CD14-positive monocyte (primary cell): Measurements from ENCODE around the gene CHTOP. TPM values are rescaled to one million over a fixed set of nuclear protein-coding genes. Genes with fewer than 3 reads are reported as not detected.

Source experiments
- DNase-seq, 3 donors: peaks; one replicate each; pipeline ENCODE4 v3.0.0-alpha.2; 2011 to 2022
- H2AFZ ChIP-seq: 2 replicates; pipeline ENCODE4 v1.6.0; 2012; ENCODE audit warnings: mild to moderate bottlenecking, low read depth, low read length, inconsistent platforms; ENCODE audit not compliant: insufficient read depth, poor library complexity, severe bottlenecking
- H3K27ac ChIP-seq, 2 donors: 1 replicate in 1 of 2; 2 replicates in 1 of 2; pipeline ENCODE4 v1.5.1; 2012 to 2013; ENCODE audit warnings: low read length in 2 of 2, control low read depth in 1 of 2, inconsistent platforms in 1 of 2, low read depth in 1 of 2, mild to moderate bottlenecking in 1 of 2
- H3K27me3 ChIP-seq, 2 donors: one replicate each; pipeline versions ENCODE4 v1.6.0 to v1.6.1; 2011 to 2013; ENCODE audit warnings: low read length in 2 of 2; ENCODE audit not compliant: control insufficient read depth in 2 of 2, insufficient read depth in 2 of 2
- H3K36me3 ChIP-seq, 2 donors: replicated peaks in 1 of 2; 1 replicate in 1 of 2; 2 replicates in 1 of 2; pipeline versions ENCODE4 v1.5.1 to v1.6.1; 2012 to 2013; ENCODE audit warnings: low read length in 2 of 2, control low read depth in 1 of 2, inconsistent platforms in 1 of 2, mild to moderate bottlenecking in 1 of 2; ENCODE audit not compliant: insufficient read depth in 2 of 2, control insufficient read depth in 1 of 2
- H3K4me1 ChIP-seq, 2 donors: 1 replicate in 1 of 2; 2 replicates in 1 of 2; pipeline versions ENCODE4 v1.5.1 to v1.6.1; 2012 to 2013; ENCODE audit warnings: low read length in 2 of 2, control low read depth in 1 of 2, inconsistent platforms in 1 of 2, mild to moderate bottlenecking in 1 of 2, moderate library complexity in 1 of 2; ENCODE audit not compliant: insufficient read depth in 2 of 2, control insufficient read depth in 1 of 2
- H3K4me2 ChIP-seq: replicated peaks from 2 replicates; pipeline ENCODE3; 2012; ENCODE audit warnings: low read length, moderate library complexity, mild to moderate bottlenecking; ENCODE audit not compliant: poor library complexity, severe bottlenecking; ENCODE audit errors: extremely low read depth
- H3K4me3 ChIP-seq, 3 experiments: fragments of 200-600 bp in 1 of 3; sonication (generic) in 1 of 3; replicated peaks in 1 of 3; 1 replicate in 2 of 3; 2 replicates in 1 of 3; pipeline ENCODE4 v1.5.1; 2011 to 2013; ENCODE audit warnings: low read length in 3 of 3, mild to moderate bottlenecking in 3 of 3, control low read depth in 2 of 3, low read depth in 2 of 3, inconsistent platforms in 1 of 3, moderate library complexity in 1 of 3
- H3K79me2 ChIP-seq: 2 replicates; pipeline ENCODE4 v1.6.0; 2012; ENCODE audit warnings: mild to moderate bottlenecking, control low read depth, inconsistent platforms, low read length, moderate library complexity; ENCODE audit not compliant: insufficient read depth
- H3K9ac ChIP-seq: 2 replicates; pipeline ENCODE4 v1.6.0; 2017; ENCODE audit warnings: low read length, mild to moderate bottlenecking; ENCODE audit not compliant: insufficient read depth, poor library complexity, severe bottlenecking
- H3K9me3 ChIP-seq, 2 donors: replicated peaks in 1 of 2; 1 replicate in 1 of 2; 2 replicates in 1 of 2; pipeline versions ENCODE4 v1.5.1 to v1.6.1; 2012 to 2013; ENCODE audit warnings: low read length in 2 of 2, control low read depth in 1 of 2; ENCODE audit not compliant: control insufficient read depth in 1 of 2, insufficient read depth in 1 of 2
- H4K20me1 ChIP-seq: 2 replicates; pipeline ENCODE4 v1.6.0; 2012; ENCODE audit warnings: mild to moderate bottlenecking, low read length, control low read depth, moderate library complexity; ENCODE audit not compliant: insufficient read depth
- H3K27ac Mint-ChIP-seq, 7 donors: one replicate each; pipeline ENCODE4 v1.8.0; 2020; ENCODE audit warnings: mild to moderate bottlenecking in 7 of 7, mixed read lengths in 7 of 7, moderate library complexity in 6 of 7, inconsistent platforms in 2 of 7
- H3K27me3 Mint-ChIP-seq, 3 donors: one replicate each; pipeline ENCODE4 v1.8.0; 2021 to 2022; ENCODE audit warnings: low read depth in 3 of 3, mild to moderate bottlenecking in 3 of 3, mixed read lengths in 3 of 3, moderate library complexity in 3 of 3, inconsistent platforms in 1 of 3
- H3K36me3 Mint-ChIP-seq, 2 donors: one replicate each; pipeline ENCODE4 v1.8.0; 2020; ENCODE audit warnings: mixed read lengths in 2 of 2, inconsistent platforms in 1 of 2, mild to moderate bottlenecking in 1 of 2
- H3K4me1 Mint-ChIP-seq: one replicate; pipeline ENCODE4 v1.8.0; 2020; ENCODE audit warnings: mild to moderate bottlenecking, mixed read lengths
- H3K4me3 Mint-ChIP-seq, 2 donors: one replicate each; pipeline ENCODE4 v1.8.0; 2020; ENCODE audit warnings: mild to moderate bottlenecking in 2 of 2, mixed read lengths in 2 of 2, moderate library complexity in 1 of 2
- H3K9me3 Mint-ChIP-seq, 7 donors: one replicate each; pipeline ENCODE4 v1.8.0; 2020 to 2022; ENCODE audit warnings: mixed read lengths in 7 of 7, mild to moderate bottlenecking in 6 of 7, moderate library complexity in 6 of 7, inconsistent platforms in 2 of 7
- WGBS: methylation state at CpG from one replicate; pipeline ENCODE4 v1.1.5; 2013; ENCODE audit warnings: missing lambda C conversion rate; ENCODE audit not compliant: insufficient coverage; 5-methylcytosine and 5-hydroxymethylcytosine counted together
- intact Hi-C, 2 donors: fragments of 100-400 bp; cut with micrococcal nuclease; formaldehyde crosslinking; loops; one replicate each; pipeline versions ENCODE4 v1.15.0 to v1.15.1; 2023
- polyA plus RNA-seq, 3 donors: library from polyadenylated mRNA; depleted of rRNA in 1 of 3; unstranded in 2 of 3; stranded (reverse) in 1 of 3; fragments of 300-500 nt in 2 of 3; fragments of >200 nt in 1 of 3; fragmentation: Illumina TruSeq in 2 of 3; gene quantifications; 1 replicate in 2 of 3; 2 replicates in 1 of 3; pipeline ENCODE4 v1.2.3, GENCODE V29; 2012 to 2021
- TF ChIP-seq, protein P1 (sequence below): fragments of 200-600 bp; IDR thresholded peaks from one replicate; pipeline ENCODE4 v1.8.0; 2022; ENCODE audit warnings: antibody characterized with exemption, mild to moderate bottlenecking

Gene CHTOP
- polyA plus RNA-seq, 3 donors = 28.1 to 56.2 (median 38.2) TPM

DNA sequence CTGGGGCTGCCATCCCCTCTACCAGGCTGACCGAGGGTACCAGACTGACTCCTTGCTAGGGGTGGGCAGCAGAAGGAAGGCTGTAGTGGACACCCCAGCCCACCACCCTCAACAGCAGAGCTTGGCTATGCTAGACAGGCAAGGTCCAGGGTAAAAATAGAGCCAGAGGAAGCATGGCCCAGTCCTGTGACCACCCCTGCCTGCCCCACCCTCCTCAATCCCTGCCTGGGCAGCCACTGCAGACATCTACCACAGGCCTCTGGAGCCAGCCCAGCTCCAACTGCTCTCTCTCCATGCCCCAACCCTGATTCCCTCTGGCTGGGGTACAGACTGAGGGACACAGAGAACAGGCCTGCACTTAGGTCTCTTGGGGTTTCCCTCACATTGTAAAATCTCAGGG lies 3.9 kb upstream of the CHTOP start:
- 80% methylated on average over 1 of the region's 1 CpG for WGBS
- Histone ChIP-seq H3K4me2 (no peak overlapping the region), H3K4me1 (peaks cover 29 to 45% of the 10 kb centered on the region in 2 donors), H3K79me2 (peaks cover 9% of the 10 kb centered on the region), H4K20me1 (peaks cover 6% of the 10 kb centered on the region), H3K9me3 (no peaks in the 10 kb centered on the region), H3K36me3 (no peaks in the 10 kb centered on the region), H3K27ac (no peak overlapping the region), H3K9ac (no peak overlapping the region), H3K4me3 (no peak overlapping the region), H3K27me3 (peaks cover 0 to 3% of the 10 kb centered on the region in 2 donors), H2AFZ (no peak overlapping the region)
- intact Hi-C loops = loop anchor here (5.0 to 10.0 kb wide), 5 partner anchors 33 to 107 kb away; partner anchors contain the start of gene ILF2 (in 1 of the 2)
- DNase-seq = no peak
- peaks cover 11 to 16% (median 14%) of the 10 kb centered on the region in 3 donors for H3K27me3 Mint-ChIP-seq
- TF ChIP-seq, protein P1, sequence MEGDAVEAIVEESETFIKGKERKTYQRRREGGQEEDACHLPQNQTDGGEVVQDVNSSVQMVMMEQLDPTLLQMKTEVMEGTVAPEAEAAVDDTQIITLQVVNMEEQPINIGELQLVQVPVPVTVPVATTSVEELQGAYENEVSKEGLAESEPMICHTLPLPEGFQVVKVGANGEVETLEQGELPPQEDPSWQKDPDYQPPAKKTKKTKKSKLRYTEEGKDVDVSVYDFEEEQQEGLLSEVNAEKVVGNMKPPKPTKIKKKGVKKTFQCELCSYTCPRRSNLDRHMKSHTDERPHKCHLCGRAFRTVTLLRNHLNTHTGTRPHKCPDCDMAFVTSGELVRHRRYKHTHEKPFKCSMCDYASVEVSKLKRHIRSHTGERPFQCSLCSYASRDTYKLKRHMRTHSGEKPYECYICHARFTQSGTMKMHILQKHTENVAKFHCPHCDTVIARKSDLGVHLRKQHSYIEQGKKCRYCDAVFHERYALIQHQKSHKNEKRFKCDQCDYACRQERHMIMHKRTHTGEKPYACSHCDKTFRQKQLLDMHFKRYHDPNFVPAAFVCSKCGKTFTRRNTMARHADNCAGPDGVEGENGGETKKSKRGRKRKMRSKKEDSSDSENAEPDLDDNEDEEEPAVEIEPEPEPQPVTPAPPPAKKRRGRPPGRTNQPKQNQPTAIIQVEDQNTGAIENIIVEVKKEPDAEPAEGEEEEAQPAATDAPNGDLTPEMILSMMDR = no peak
- H3K27ac Mint-ChIP-seq = no peak overlapping the region
- no peaks in the 10 kb centered on the region for H3K9me3 Mint-ChIP-seq
- H3K36me3 Mint-ChIP-seq = peaks cover 0 to 4% of the 10 kb centered on the region in 2 donors
- peaks cover 48% of the 10 kb centered on the region for H3K4me1 Mint-ChIP-seq
- no peak overlapping the region for H3K4me3 Mint-ChIP-seq

DNA sequence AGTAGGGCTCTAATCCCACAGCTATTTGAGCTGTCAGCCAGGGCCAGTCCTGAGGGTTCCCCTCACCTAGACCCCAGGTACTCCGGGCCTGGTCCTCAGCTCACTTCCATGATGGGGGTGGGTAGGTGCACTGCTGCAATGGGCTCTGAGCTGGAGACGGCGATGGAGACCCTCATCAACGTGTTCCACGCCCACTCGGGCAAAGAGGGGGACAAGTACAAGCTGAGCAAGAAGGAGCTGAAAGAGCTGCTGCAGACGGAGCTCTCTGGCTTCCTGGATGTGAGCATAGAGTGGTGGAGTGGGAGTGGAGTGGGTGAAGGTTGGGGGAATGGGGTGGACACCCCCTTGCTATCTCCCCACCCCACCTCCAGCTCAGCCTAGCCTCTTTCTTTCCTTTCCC lies 3.5 kb upstream of the CHTOP start:
- H3K4me1 ChIP-seq = peaks cover 33 to 49% of the 10 kb centered on the region in 2 donors
- Mint-ChIP-seq H3K9me3 (no peaks in the 10 kb centered on the region), H3K27ac (no peak overlapping the region), H3K4me3 (no peak overlapping the region), H3K36me3 (peaks cover 0 to 4% of the 10 kb centered on the region in 2 donors), H3K27me3 (peaks cover 11 to 16% (median 14%) of the 10 kb centered on the region in 3 donors), H3K4me1 (peaks cover 50% of the 10 kb centered on the region)
- no peak overlapping the region for H3K27ac ChIP-seq
- no peaks in the 10 kb centered on the region for H3K9me3 ChIP-seq
- H3K4me3 ChIP-seq = no peak overlapping the region
- H4K20me1 ChIP-seq = peaks cover 10% of the 10 kb centered on the region
- intact Hi-C loops = loop anchor here (5.0 kb wide), 4 partner anchors 33 to 107 kb away; partner anchors contain the start of gene ILF2 (in 1 of the 2)
- H3K27me3 ChIP-seq = peaks cover 0 to 3% of the 10 kb centered on the region in 2 donors
- no peaks in the 10 kb centered on the region for H3K36me3 ChIP-seq
- H3K9ac ChIP-seq = no peak overlapping the region
- DNase-seq = no peak
- no peak overlapping the region for H2AFZ ChIP-seq
- WGBS = 98% methylated on average over 5 of the region's 7 CpGs
- peaks cover 13% of the 10 kb centered on the region for H3K79me2 ChIP-seq
- TF ChIP-seq, protein P1 = no peak
- H3K4me2 ChIP-seq = no peak overlapping the region
